Thyroid gland (tissue), 4 donors: ENCODE results near the gene BCO2. TPM values are rescaled to one million over a fixed set of nuclear protein-coding genes. Genes with fewer than 3 reads are reported as not detected.

Source experiments
- DNase-seq, 2 donors: peaks; one replicate each; pipeline ENCODE4 v3.0.0-alpha.2; 2019
- H3K27ac ChIP-seq, 3 donors: fragments of 200-600 bp; sonication (generic); 1 replicate in 2 of 3; 2 replicates in 1 of 3; pipeline ENCODE4 v1.5.1; 2016 to 2019; ENCODE audit warnings: mild to moderate bottlenecking in 1 of 3, moderate library complexity in 1 of 3
- H3K27me3 ChIP-seq: fragments of 200-600 bp; sonication (generic); one replicate; pipeline ENCODE4 v1.5.1; 2019
- H3K36me3 ChIP-seq, 2 donors: fragments of 200-600 bp; sonication (generic); one replicate each; pipeline ENCODE4 v1.5.1; 2016 to 2019
- H3K4me1 ChIP-seq, 2 donors: fragments of 200-600 bp; sonication (generic); one replicate each; pipeline ENCODE4 v1.5.1; 2017 to 2019
- H3K4me3 ChIP-seq, 3 donors: fragments of 200-600 bp; sonication (generic); replicated peaks in 1 of 3; 1 replicate in 2 of 3; 2 replicates in 1 of 3; pipeline ENCODE4 v1.5.1; 2016; ENCODE audit warnings: mild to moderate bottlenecking in 1 of 3
- H3K9me3 ChIP-seq: fragments of 200-600 bp; sonication (generic); one replicate; pipeline ENCODE4 v1.5.1; 2017
- CTCF ChIP-seq, 6 experiments: fragments of 200-600 bp in 3 of 6; fragments of 450-650 bp in 3 of 6; sonication (generic) in 3 of 6; IDR thresholded peaks; one replicate each; pipeline ENCODE4 v1.5.1; 2016 to 2019; ENCODE audit warnings: antibody characterized with exemption in 6 of 6, mild to moderate bottlenecking in 2 of 6, inconsistent platforms in 1 of 6, moderate library complexity in 1 of 6
- POLR2A ChIP-seq, 2 donors: fragments of 450-650 bp; IDR thresholded peaks; one replicate each; pipeline ENCODE4 v1.6.1; 2017; ENCODE audit warnings: antibody characterized with exemption in 2 of 2, mild to moderate bottlenecking in 2 of 2, moderate library complexity in 1 of 2
- WGBS, 2 donors: methylation state at CpG; one replicate each; pipeline ENCODE4 v1.1.5; 2017; 5-methylcytosine and 5-hydroxymethylcytosine counted together
- intact Hi-C: fragments of 100-400 bp; cut with DNase I; formaldehyde crosslinking; loops from one replicate; pipeline ENCODE4 v1.15.1; 2023
- total RNA-seq, 4 donors: library from RNA; depleted of rRNA; stranded (reverse); fragments of >200 nt; gene quantifications; one replicate each; pipeline ENCODE4 v1.2.3, GENCODE V29; 2016

Gene BCO2
- total RNA-seq, 4 donors from 2014 or later: 6.6 to 15.9 (median 11.1) TPM

- no peak within 1 kb of the TSS for H3K27ac ChIP-seq
- H3K27me3 ChIP-seq: no peaks in the 10 kb centered on the region
- no peaks in the 10 kb centered on the region for H3K9me3 ChIP-seq
- no peaks in the 10 kb centered on the region for H3K4me1 ChIP-seq
- WGBS, 2 donors: 94 to 100% methylated on average over 2 of the region's 2 CpGs
- intact Hi-C loops: no loop called here
- DNase-seq: no peak
- TF ChIP-seq CTCF (IDR thresholded peaks at IDR 0.05): no peak
- no peak for TF ChIP-seq POLR2A (IDR thresholded peaks at IDR 0.05)
- H3K4me3 ChIP-seq: no peak within 1 kb of the TSS
- H3K36me3 ChIP-seq: no peaks in the 10 kb centered on the region
Observed at GRCh38 chr11:112260490-112260889, 85.2 kb downstream of the BCO2 start, which contains the start of gene PLET1. PLET1 (minus strand) TSS chr11:112260860; CDS start chr11:112260589, 271 bp downstream.

- DNase-seq: no peak
- 74 to 77% methylated on average over 11 of the region's 11 CpGs for WGBS, 2 donors
- Histone ChIP-seq H3K4me1 (no peaks in the 10 kb centered on the region), H3K27ac (no peak overlapping the region), H3K27me3 (no peaks in the 10 kb centered on the region), H3K9me3 (no peaks in the 10 kb centered on the region), H3K36me3 (no peaks in the 10 kb centered on the region), H3K4me3 (no peak overlapping the region)
- TF ChIP-seq CTCF (IDR thresholded peaks at IDR 0.05) (no peak), POLR2A (IDR thresholded peaks at IDR 0.05) (no peak)
- intact Hi-C loops: no loop called here
Observed at GRCh38 chr11:112265659-112266409, 90.5 kb downstream of the BCO2 start.

- intact Hi-C loops: no loop called here
- Histone ChIP-seq H3K36me3 (no peaks in the 10 kb centered on the region), H3K4me1 (no peaks in the 10 kb centered on the region), H3K27me3 (no peaks in the 10 kb centered on the region), H3K27ac (no peak overlapping the region), H3K4me3 (no peak overlapping the region), H3K9me3 (no peaks in the 10 kb centered on the region)
- WGBS, 2 donors: 82 to 83% methylated on average over 3 of the region's 3 CpGs
- TF ChIP-seq POLR2A (IDR thresholded peaks at IDR 0.05) (no peak), CTCF (IDR thresholded peaks at IDR 0.05) (no peak)
- no peak for DNase-seq
Observed at GRCh38 chr11:112266410-112266778, 91.1 kb downstream of the BCO2 start.

GRCh38 chr11:112267188-112267591, 91.9 kb downstream of the BCO2 start:
- WGBS, 2 donors: 68 to 69% methylated on average over 5 of the region's 5 CpGs
- Histone ChIP-seq H3K27ac (no peak overlapping the region), H3K9me3 (no peaks in the 10 kb centered on the region), H3K36me3 (no peaks in the 10 kb centered on the region), H3K27me3 (no peaks in the 10 kb centered on the region), H3K4me1 (no peaks in the 10 kb centered on the region), H3K4me3 (no peak overlapping the region)
- TF ChIP-seq CTCF (IDR thresholded peaks at IDR 0.05) (no peak), POLR2A (IDR thresholded peaks at IDR 0.05) (no peak)
- no peak for DNase-seq
- intact Hi-C loops: no loop called here

- Histone ChIP-seq H3K4me3 (no peak overlapping the region), H3K4me1 (no peaks in the 10 kb centered on the region), H3K9me3 (no peaks in the 10 kb centered on the region), H3K27me3 (no peaks in the 10 kb centered on the region), H3K27ac (no peak overlapping the region), H3K36me3 (no peaks in the 10 kb centered on the region)
- 87 to 88% methylated on average over 5 of the region's 5 CpGs for WGBS, 2 donors
- no peak for DNase-seq
- intact Hi-C loops: no loop called here
- TF ChIP-seq POLR2A (IDR thresholded peaks at IDR 0.05): no peak
- TF ChIP-seq CTCF (IDR thresholded peaks at IDR 0.05): no peak
Observed at GRCh38 chr11:112268406-112268805, 93.1 kb downstream of the BCO2 start.
